Coronary artery (tissue), 2 donors: ENCODE results near the gene COMMD1.

Source experiments
- DNase-seq: peaks from one replicate; pipeline ENCODE4 v3.0.0-alpha.2; 2017; ENCODE audit warnings: low spot score
- H3K27ac ChIP-seq, 2 donors: fragments of 200-600 bp; sonication (generic); one replicate each; pipeline ENCODE4 v1.5.1; 2016 to 2019
- H3K4me3 ChIP-seq: fragments of 200-600 bp; sonication (generic); 2 replicates; pipeline ENCODE4 v1.5.1; 2016; ENCODE audit warnings: mild to moderate bottlenecking, moderate library complexity
- CTCF ChIP-seq: fragments of 200-600 bp; sonication (generic); IDR thresholded peaks from one replicate; pipeline ENCODE4 v1.5.1; 2019; ENCODE audit warnings: antibody characterized with exemption

The COMMD1 gene

DNA sequence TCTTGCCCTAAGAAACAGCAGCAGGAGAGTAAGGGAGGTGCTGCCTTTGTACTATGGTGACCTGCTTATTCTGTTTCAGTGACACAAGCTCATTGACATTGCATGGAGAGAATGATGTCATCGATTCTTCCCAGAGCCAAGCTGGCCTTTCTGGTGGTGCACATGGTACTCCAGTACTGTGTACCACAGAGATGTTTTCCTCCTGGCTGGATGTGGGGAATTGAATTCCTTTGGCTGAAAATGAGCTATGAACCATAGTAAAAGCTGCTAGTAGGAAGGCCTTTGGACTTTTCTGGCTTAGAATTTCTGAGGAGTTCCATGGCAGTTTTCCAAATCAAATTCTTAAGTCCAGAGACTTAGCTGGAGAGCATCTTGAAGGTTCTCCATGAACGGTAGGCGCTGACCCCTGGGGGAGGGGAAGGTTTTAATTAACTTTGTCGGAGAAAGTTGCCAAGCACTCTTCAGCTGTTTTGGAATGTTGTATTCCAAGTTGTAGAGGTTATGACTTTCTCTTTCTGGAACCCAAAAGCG is 273.3 kb downstream of the COMMD1 start:
- DNase-seq, result no peak
- no peak for TF ChIP-seq CTCF
- Histone ChIP-seq H3K27ac (peak overlapping the region; percentile 66 to 82), H3K4me3 (no peak overlapping the region)

DNA sequence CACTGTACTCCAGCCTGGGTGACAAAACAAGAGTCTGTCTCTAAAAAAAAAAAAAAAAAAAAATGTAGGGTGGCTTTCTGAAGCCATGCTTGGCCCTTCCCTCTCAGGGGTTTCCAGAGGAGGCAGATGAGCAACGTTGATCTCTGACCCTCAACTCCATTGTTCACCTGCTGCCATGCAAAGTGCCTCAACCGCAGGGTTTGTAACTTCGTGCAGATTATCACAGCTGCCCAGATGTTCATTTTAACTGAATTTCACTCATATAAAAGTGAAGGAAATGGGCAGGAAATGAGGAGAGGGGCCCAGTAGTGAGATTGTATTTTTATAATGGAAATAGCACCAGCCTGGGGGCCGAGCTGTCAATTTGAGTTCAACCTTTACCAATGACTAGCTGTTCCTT is 275.5 kb downstream of the COMMD1 start:
- no peak overlapping the region for H3K27ac ChIP-seq
- DNase-seq, result no peak
- no peak for TF ChIP-seq CTCF
- H3K4me3 ChIP-seq, result no peak overlapping the region

- no peak overlapping the region for H3K27ac ChIP-seq
- H3K4me3 ChIP-seq, result no peak overlapping the region
- TF ChIP-seq CTCF, result no peak
- no peak for DNase-seq
Measured at GRCh38 chr2:62181843-62182242, 276.4 kb downstream of the COMMD1 start.

DNA sequence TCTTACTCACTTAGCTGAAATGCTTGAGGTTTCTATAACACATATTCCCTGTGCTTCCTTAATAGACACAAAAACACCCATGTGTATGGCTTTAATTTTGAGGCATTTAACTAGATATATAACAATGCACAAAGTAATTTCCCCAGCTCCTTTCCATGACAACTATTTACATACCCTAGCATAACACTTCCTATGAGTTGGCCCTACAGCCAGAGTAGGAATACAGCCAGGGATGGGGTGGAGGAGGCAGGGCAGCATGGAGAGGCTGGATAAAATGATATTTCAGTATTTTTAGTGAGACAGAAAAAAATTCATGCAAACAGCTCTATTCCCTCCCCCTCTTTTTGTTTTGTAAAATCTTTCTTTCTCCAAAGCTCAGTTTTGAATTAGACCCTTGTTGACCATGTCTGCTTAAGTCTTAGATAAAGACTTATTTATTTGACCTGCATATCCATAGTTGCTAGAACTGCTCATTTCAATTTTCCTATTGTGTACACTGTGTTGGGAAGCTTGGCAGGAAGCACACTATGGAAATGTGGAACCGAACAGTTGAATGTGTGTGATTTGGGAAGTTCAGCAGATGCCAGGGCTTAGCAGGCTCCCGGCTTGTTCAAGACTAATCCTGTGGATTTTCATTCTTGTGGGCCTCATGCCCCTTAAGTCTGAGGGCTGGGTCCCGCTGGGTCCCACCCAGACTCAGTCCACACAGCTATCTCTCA is 279.2 kb downstream of the COMMD1 start:
- no peak for DNase-seq
- Histone ChIP-seq H3K27ac (no peak overlapping the region), H3K4me3 (no peak overlapping the region)
- TF ChIP-seq CTCF, result no peak
